Pancreas (tissue), 10 donors: ENCODE measurements around the gene ETDB. TPM values are rescaled to one million over a fixed set of nuclear protein-coding genes. Genes with fewer than 3 reads are reported as not detected.
A peak's percentile ranks its signal among the peaks of the same experiment; 100 is the strongest.
"Not testable (repeated sequence)": the region's sequence is repeated elsewhere in the genome, so short reads cannot be mapped to it uniquely, and the experiment has no call there.

Source experiments
- ATAC-seq, 4 donors: fragments of 200-7000 bp; cut with Tn5 transposase; one replicate each; pipeline versions ENCODE4 v1.8.0 to v1.9.1; 2020; ENCODE audit warnings: mild to moderate bottlenecking in 4 of 4, moderate library complexity in 4 of 4
- DNase-seq, 6 donors: peaks; one replicate each; pipeline ENCODE4 v3.0.0-alpha.2; 2020
- FAIRE-seq: peaks from 2 replicates; lab custom pipeline; 2012; peaks lifted over from hg19 to GRCh38; lab: Jason Lieb, UNC
- H3K27ac ChIP-seq, 4 donors: fragments of 200-600 bp; sonication (generic); 1 replicate in 3 of 4; 2 replicates in 1 of 4; pipeline versions ENCODE4 v1.5.0 to v1.8.0; 2020
- H3K27me3 ChIP-seq, 4 donors: fragments of 200-600 bp; one replicate each; pipeline ENCODE4 v1.8.0; 2021
- H3K36me3 ChIP-seq, 3 donors: fragments of 200-600 bp; sonication (generic) in 1 of 3; one replicate each; pipeline versions ENCODE4 v1.5.0 to v1.8.0; 2020 to 2021
- H3K4me1 ChIP-seq, 3 donors: fragments of 200-600 bp; one replicate each; pipeline ENCODE4 v1.8.0; 2021
- H3K4me3 ChIP-seq, 4 donors: fragments of 200-600 bp; sonication (generic) in 2 of 4; one replicate each; pipeline versions ENCODE4 v1.5.0 to v1.8.0; 2020 to 2021
- H3K9me3 ChIP-seq, 4 donors: fragments of 200-600 bp; one replicate each; pipeline ENCODE4 v1.8.0; 2021
- WGBS, 2 donors: extraction: QIAGEN DNeasy Blood & Tissue Kit; methylation state at CpG; one replicate each; pipeline ENCODE4 v1.1.7; 2013; 5-methylcytosine and 5-hydroxymethylcytosine counted together
- intact Hi-C, 3 donors: fragments of 100-400 bp; cut with DNase I; formaldehyde crosslinking; loops; one replicate each; pipeline versions ENCODE4 v1.11.1 to v1.14.2; 2022
- polyA plus RNA-seq, 2 donors: library from polyadenylated mRNA; stranded (reverse); fragments of 200-250 nt; gene quantifications; one replicate each; pipeline ENCODE4 v1.2.3, GENCODE V29; 2013
- total RNA-seq, 6 donors: library from RNA; stranded (reverse); fragmentation: NEBNext Ultra II Directional in 4 of 6; extraction: Animal tissue kit (Norgen Biotek cat#: 25700) in 4 of 6; gene quantifications; one replicate each; pipeline versions ENCODE4 v1.2.1 to v1.2.4, GENCODE V29; 2021 to 2023
- TF ChIP-seq, protein P1 (sequence below), 4 donors: fragments of 200-600 bp; sonication (generic) in 3 of 4; IDR thresholded peaks; one replicate each; pipeline versions ENCODE4 v1.5.0 to v1.8.0; 2021; ENCODE audit warnings: antibody characterized with exemption in 4 of 4
- donor health status: healthy with polysubstance abuse.
- donor health status: DM: no; HTN: no; CAD: no; lungs with moderate emphysema.
- donor health status: DM: no; HTN: no; CAD: no.
- donor health status: control.
- donor health status: control.
- donor health status: Bipolar disorder and iron deficiency.
- donor health status: DM: yes; HTN: yes; CAD: no.
- donor health status: DM: no; HTN: no; CAD: no.
- donor health status: DM: no; HTN: no; CAD: no.
- donor health status: DM: yes; HTN: yes; CAD: no.

The ETDB gene
- total RNA-seq (not detected), polyA plus RNA-seq (not detected)

DNA sequence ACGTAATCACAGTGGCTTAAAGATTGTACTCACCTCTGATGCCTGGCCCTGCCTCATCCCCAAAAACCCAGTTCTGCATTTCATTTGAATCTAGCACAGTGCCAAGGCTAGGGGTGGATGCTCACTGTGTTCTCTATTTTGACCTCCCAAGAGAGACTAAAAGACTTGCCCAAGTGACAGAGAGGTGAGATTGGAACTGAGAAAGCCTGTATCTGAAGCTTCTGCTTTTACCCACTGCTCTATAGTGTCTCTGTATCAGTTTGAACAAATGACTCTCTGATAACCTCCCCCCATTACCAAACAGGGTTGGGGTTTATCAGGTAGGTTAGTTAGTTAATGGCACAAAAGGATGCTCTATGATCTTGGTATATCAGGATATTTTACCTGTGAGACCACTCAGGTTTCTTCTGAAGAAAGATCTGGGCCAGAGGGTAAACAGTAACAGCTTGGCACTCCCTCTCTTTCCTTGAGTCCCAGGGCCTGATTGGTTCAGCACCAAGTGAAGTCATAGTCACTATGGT is at the start of gene ETDB:
TSS of gene ETDB (minus strand) at position 471 of the 521 bp plus-strand sequence. CDS start 1,265 bp downstream, outside the sequence.
- DNase-seq, H3K4me1 ChIP-seq, intact Hi-C loops, H3K27ac ChIP-seq, H3K36me3 ChIP-seq, FAIRE-seq, H3K27me3 ChIP-seq, H3K4me3 ChIP-seq, H3K9me3 ChIP-seq: not testable (repeated sequence)
- ATAC-seq, result peak in 1 of 4 donors; percentile 21
- WGBS, 2 donors, result no CpG with 5 or more reads among the region's 1 CpG

DNA sequence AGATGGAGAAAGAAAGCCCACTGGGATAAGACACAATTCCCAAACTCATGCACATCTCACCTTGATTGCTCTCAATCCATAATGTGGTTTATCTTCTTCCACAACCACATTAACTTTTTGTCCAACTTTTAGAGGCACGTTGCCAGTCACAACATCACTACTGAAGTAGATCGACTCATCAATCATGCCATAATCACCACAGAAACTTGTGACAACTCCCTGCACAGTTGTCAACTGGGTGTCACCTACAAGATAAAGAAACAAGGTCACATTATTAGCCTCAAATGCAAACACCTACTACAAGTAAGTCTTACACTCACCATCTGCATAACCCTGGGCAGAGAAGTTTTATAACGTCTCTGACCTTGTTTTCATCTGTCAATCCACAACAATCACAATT is 49.2 kb upstream of the ETDB start:
- H3K4me3 ChIP-seq, H3K36me3 ChIP-seq, H3K27ac ChIP-seq, intact Hi-C loops, H3K4me1 ChIP-seq, H3K9me3 ChIP-seq, ATAC-seq, DNase-seq, FAIRE-seq, H3K27me3 ChIP-seq: not testable (repeated sequence)
- 34 to 50% methylated on average over 3 of the region's 3 CpGs for WGBS, 2 donors

DNA sequence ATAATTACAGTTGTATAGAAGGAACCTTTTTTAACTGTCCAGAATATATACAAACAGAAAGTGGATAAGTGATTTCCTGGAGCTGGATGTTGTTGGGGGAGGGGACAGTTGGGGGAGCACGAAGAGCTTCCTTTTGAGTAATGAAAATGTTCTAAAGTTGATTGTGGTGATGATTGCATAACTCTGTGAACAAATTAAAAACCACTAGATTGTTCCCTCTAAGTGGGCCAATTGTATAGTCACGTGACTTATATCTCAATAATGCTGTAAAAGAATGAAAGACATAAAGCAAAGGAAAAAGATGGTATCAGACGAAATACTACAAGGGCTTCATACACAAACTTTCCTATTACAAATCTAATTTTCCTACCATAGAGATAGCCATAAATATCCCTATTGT is 48.2 kb upstream of the ETDB start:
- no peak overlapping the region for H3K27ac ChIP-seq
- no peaks in the 10 kb centered on the region for H3K9me3 ChIP-seq
- H3K4me3 ChIP-seq, result no peak overlapping the region
- DNase-seq (no peak), FAIRE-seq (no peak), ATAC-seq (no peak)
- H3K36me3 ChIP-seq, result no peaks in the 10 kb centered on the region
- 42 to 45% methylated on average over 3 of the region's 3 CpGs for WGBS, 2 donors
- TF ChIP-seq, protein P1, sequence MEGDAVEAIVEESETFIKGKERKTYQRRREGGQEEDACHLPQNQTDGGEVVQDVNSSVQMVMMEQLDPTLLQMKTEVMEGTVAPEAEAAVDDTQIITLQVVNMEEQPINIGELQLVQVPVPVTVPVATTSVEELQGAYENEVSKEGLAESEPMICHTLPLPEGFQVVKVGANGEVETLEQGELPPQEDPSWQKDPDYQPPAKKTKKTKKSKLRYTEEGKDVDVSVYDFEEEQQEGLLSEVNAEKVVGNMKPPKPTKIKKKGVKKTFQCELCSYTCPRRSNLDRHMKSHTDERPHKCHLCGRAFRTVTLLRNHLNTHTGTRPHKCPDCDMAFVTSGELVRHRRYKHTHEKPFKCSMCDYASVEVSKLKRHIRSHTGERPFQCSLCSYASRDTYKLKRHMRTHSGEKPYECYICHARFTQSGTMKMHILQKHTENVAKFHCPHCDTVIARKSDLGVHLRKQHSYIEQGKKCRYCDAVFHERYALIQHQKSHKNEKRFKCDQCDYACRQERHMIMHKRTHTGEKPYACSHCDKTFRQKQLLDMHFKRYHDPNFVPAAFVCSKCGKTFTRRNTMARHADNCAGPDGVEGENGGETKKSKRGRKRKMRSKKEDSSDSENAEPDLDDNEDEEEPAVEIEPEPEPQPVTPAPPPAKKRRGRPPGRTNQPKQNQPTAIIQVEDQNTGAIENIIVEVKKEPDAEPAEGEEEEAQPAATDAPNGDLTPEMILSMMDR (IDR thresholded peaks at IDR 0.05), result no peak
- H3K4me1 ChIP-seq, result no peaks in the 10 kb centered on the region
- intact Hi-C loops, result no loop called here
- peaks cover 0 to 13% (median 0%) of the 10 kb centered on the region in 4 donors for H3K27me3 ChIP-seq

DNA sequence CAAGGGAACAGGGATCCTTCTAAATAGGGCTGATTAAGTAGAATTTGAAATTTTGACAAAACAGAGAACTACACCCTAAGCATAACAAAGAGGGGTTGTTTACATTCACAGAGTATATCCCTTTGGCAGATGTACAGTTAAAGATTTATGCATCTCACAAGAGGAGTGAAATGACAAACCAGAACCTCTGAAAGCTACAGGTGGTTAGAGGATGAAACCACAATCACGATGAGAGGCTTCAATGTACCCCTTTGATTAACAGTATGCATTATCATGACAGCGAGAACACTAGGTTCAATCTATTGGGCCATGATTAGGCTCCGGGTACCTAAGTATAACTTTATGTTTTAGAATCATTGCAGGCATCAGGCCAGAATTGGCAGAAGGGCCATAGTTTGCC is 34.4 kb upstream of the ETDB start:
- intact Hi-C loops, H3K27ac ChIP-seq, DNase-seq, FAIRE-seq, H3K4me3 ChIP-seq, ATAC-seq, H3K4me1 ChIP-seq, H3K36me3 ChIP-seq, H3K9me3 ChIP-seq, H3K27me3 ChIP-seq: not testable (repeated sequence)
- WGBS, 2 donors, result no CpG with 5 or more reads among the region's 3 CpGs

DNA sequence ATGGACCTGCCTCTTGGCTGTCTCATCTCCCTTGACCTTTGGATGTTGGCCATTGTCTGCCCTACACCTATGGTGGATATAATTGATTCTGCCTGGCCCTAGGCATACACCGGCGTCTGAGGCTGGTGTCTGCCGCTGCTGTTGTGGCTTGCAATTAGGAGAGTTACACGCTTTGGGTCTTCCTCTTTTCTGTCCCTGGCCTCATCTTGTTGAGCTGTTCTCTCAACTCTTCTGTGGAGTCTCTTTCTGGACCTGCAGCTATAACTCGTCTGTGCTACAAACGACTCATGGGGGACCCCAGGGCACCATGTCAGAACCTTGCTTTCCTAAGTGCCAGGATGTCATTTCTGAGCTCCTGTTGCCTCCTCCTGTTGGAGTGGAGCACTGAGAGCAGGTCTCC is 5.8 kb upstream of the ETDB start:
- FAIRE-seq, H3K4me1 ChIP-seq, DNase-seq, intact Hi-C loops, H3K4me3 ChIP-seq, H3K27ac ChIP-seq, ATAC-seq, H3K9me3 ChIP-seq, H3K36me3 ChIP-seq, H3K27me3 ChIP-seq: not testable (repeated sequence)
- WGBS, 2 donors, result no CpG with 5 or more reads among the region's 6 CpGs

DNA sequence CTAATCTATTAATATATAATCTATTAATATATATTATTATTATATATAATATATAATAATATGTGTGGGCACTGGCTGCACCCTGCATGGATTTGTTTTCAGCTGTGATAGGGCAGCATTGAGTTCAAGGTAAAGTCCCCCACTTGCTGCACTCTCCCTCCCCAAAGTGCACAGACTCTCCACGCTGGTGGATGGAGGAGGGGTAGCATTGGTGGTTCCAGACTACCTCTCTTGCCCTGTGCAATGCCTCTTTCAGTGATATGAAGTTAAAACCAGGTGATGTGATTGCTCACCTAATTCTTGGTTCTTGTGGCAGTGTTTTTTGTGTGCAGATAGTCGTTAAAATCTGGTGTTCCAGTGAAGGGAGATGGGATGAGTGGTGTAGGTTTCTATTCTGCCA is 4.3 kb downstream of the ETDB start:
- not testable (repeated sequence) for ATAC-seq

DNA sequence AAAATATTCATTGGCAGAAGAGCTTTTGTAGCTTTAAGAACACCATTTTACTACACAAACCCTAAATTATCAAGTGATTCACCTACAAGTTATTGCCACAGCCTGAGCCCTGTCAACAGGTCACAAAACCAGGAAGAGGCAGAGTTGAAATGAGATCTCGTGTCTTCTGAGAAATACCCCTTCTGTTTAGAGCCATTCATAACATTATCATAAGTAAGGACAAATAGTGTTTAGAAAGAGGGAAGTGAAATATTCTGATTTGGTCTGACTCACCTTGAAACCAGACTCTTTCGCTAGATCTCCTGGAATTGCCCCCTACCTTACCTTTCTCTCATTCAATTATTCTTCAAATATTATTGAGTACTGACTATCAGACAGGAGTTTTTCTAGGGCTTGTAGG is 5.9 kb downstream of the ETDB start:
- H3K36me3 ChIP-seq, result no peaks in the 10 kb centered on the region
- H3K4me1 ChIP-seq, result no peaks in the 10 kb centered on the region
- FAIRE-seq, result no peak
- intact Hi-C loops, result no loop called here
- TF ChIP-seq, protein P1 (IDR thresholded peaks at IDR 0.05), result no peak
- DNase-seq, result no peak
- H3K9me3 ChIP-seq, result no peaks in the 10 kb centered on the region
- peaks cover 0 to 11% (median 5%) of the 10 kb centered on the region in 4 donors for H3K27me3 ChIP-seq
- WGBS, 2 donors, result 72 to 75% methylated on average over 2 of the region's 2 CpGs
- ATAC-seq, result no peak
- H3K4me3 ChIP-seq, result no peak overlapping the region
- no peak overlapping the region for H3K27ac ChIP-seq

More for the DNA sequence above, 4.3 kb downstream of the ETDB start:
- no CpG with 5 or more reads among the region's 2 CpGs for WGBS, 2 donors
- H3K27ac ChIP-seq, FAIRE-seq, H3K4me1 ChIP-seq, H3K27me3 ChIP-seq, intact Hi-C loops, H3K4me3 ChIP-seq, DNase-seq, H3K36me3 ChIP-seq, H3K9me3 ChIP-seq: not testable (repeated sequence)
